Hepatocyte (in vitro differentiated cells): ENCODE measurements around the gene RIC8A. TPM values are rescaled to one million over a fixed set of nuclear protein-coding genes. Genes with fewer than 3 reads are reported as not detected.
"Not testable (repeated sequence)": the region's sequence is repeated elsewhere in the genome, so short reads cannot be mapped to it uniquely, and the experiment has no call there.

Experiments used
- DNase-seq: peaks from one replicate; pipeline ENCODE4 v3.0.0-alpha.2; 2016; ENCODE audit warnings: low spot score
- H2AFZ ChIP-seq: fragments of 200-600 bp; sonication (generic); 2 replicates; pipeline ENCODE4 v1.6.0; 2016; ENCODE audit warnings: antibody characterized with exemption, mild to moderate bottlenecking
- H3K27ac ChIP-seq: fragments of 200-600 bp; sonication (generic); 2 replicates; pipeline ENCODE4 v1.5.1; 2016; ENCODE audit warnings: mild to moderate bottlenecking
- H3K27me3 ChIP-seq: fragments of 200-600 bp; sonication (generic); 2 replicates; pipeline ENCODE4 v1.6.1; 2016
- H3K36me3 ChIP-seq: fragments of 200-600 bp; sonication (generic); replicated peaks from 2 replicates; pipeline ENCODE4 v1.5.1; 2016; ENCODE audit warnings: low read depth; ENCODE audit not compliant: insufficient read depth
- H3K4me1 ChIP-seq: fragments of 200-600 bp; sonication (generic); 2 replicates; pipeline ENCODE4 v1.5.1; 2016; ENCODE audit warnings: mild to moderate bottlenecking, moderate library complexity; ENCODE audit not compliant: insufficient read depth
- H3K4me2 ChIP-seq: fragments of 200-600 bp; sonication (generic); 2 replicates; pipeline ENCODE4 v1.6.0; 2016
- H3K4me3 ChIP-seq: fragments of 200-600 bp; sonication (generic); 2 replicates; pipeline ENCODE4 v1.5.1; 2016; ENCODE audit warnings: mild to moderate bottlenecking
- H3K79me2 ChIP-seq: fragments of 200-600 bp; sonication (generic); 2 replicates; pipeline ENCODE4 v1.6.0; 2017; ENCODE audit warnings: mild to moderate bottlenecking
- H3K9me2 ChIP-seq: fragments of 200-600 bp; sonication (generic); replicated peaks from 2 replicates; pipeline ENCODE4 v1.6.0; 2017; ENCODE audit warnings: mild to moderate bottlenecking; ENCODE audit not compliant: insufficient read depth
- H3K9me3 ChIP-seq: fragments of 200-600 bp; sonication (generic); 2 replicates; pipeline ENCODE4 v1.5.1; 2016; ENCODE audit warnings: low read depth, mild to moderate bottlenecking
- H4K20me1 ChIP-seq: fragments of 200-600 bp; sonication (generic); 2 replicates; pipeline ENCODE4 v1.6.0; 2016; ENCODE audit warnings: mild to moderate bottlenecking; ENCODE audit not compliant: insufficient read depth, poor library complexity, severe bottlenecking
- EZH2phosphoT487 ChIP-seq: fragments of 200-600 bp; sonication (generic); IDR thresholded peaks from one replicate; pipeline ENCODE4 v1.6.1; 2018; ENCODE audit warnings: antibody characterized with exemption, mild to moderate bottlenecking, low read depth, moderate library complexity; ENCODE audit not compliant: unreplicated experiment, severe bottlenecking
- WGBS: methylation state at CpG from one replicate; pipeline ENCODE4 v1.1.6; 2016; ENCODE audit warnings: low lambda C conversion rate; ENCODE audit errors: missing lambda C conversion rate; 5-methylcytosine and 5-hydroxymethylcytosine counted together
- polyA plus RNA-seq: library from polyadenylated mRNA; unstranded; fragments of >200 nt; fragmentation: Nextera tagmentation; extraction: Ambion mirVana; gene quantifications from 2 replicates; pipeline ENCODE4 v1.2.1, GENCODE V29; 2016
- total RNA-seq: library from RNA; depleted of rRNA; stranded (reverse); fragments of >200 nt; gene quantifications from 2 replicates; pipeline ENCODE4 v1.2.3, GENCODE V29; 2014
- TF ChIP-seq, protein P1 (sequence below): fragments of 200-600 bp; sonication (generic); IDR thresholded peaks from 2 replicates; pipeline ENCODE4 v1.5.1; 2016; ENCODE audit warnings: antibody characterized with exemption, mild to moderate bottlenecking; ENCODE audit not compliant: poor library complexity

Gene RIC8A
- total and polyA plus RNA-seq, 2 experiments from 2014 or later: 75.6 to 82.1 TPM

DNA sequence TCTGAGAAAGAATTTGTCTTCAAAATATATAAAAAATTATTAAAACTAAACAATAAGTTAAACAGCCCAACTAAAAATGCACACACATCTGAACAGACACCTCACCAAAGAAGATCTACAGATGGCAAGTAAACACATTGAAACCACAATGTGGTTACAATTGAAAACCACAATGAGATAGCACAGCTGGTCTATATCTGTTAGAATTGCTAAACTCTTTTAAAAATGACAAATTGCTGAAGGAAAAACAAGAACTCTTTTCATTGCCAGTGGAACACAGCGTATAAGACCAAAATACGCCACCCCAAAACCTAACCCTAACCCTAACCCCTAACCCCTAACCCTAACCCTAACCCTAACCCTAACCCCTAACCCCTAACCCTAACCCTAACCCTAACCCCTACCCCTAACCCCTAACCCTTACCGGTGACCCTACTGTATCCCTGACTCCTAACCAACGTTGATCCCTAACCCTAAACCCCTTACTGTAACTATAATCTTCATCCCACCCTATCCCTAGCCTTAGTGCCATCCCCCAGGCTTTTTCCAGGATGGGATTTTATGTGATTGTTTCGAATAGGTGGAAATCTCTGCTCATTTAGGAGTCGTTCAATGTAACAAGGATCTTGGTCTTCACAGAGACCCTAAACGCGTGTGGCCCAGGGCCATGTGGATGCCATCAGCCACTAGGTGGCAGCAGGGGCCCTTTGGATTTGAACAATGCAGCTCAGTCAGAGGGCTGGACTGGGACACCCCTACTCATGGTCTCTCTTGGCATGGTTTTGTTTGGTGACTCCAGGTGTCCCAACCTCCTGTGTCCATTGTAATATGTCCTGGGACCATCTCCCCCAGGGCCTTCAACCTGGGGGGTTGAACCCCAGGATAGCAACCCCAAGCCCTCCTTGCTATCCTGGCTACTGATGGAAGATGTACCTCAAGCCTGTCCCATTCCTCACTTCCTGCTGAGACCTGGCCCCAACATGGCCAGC lies 15.7 kb upstream of the RIC8A start:
- H3K9me2 ChIP-seq, H2AFZ ChIP-seq, H3K36me3 ChIP-seq, H3K27me3 ChIP-seq, DNase-seq, H3K79me2 ChIP-seq, H3K4me3 ChIP-seq, H3K9me3 ChIP-seq, H4K20me1 ChIP-seq, H3K4me1 ChIP-seq, H3K27ac ChIP-seq, H3K4me2 ChIP-seq: not testable (repeated sequence)
- TF ChIP-seq, protein P1, sequence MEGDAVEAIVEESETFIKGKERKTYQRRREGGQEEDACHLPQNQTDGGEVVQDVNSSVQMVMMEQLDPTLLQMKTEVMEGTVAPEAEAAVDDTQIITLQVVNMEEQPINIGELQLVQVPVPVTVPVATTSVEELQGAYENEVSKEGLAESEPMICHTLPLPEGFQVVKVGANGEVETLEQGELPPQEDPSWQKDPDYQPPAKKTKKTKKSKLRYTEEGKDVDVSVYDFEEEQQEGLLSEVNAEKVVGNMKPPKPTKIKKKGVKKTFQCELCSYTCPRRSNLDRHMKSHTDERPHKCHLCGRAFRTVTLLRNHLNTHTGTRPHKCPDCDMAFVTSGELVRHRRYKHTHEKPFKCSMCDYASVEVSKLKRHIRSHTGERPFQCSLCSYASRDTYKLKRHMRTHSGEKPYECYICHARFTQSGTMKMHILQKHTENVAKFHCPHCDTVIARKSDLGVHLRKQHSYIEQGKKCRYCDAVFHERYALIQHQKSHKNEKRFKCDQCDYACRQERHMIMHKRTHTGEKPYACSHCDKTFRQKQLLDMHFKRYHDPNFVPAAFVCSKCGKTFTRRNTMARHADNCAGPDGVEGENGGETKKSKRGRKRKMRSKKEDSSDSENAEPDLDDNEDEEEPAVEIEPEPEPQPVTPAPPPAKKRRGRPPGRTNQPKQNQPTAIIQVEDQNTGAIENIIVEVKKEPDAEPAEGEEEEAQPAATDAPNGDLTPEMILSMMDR: peak; percentile 15
- 96% methylated on average over 4 of the region's 8 CpGs for WGBS

DNA sequence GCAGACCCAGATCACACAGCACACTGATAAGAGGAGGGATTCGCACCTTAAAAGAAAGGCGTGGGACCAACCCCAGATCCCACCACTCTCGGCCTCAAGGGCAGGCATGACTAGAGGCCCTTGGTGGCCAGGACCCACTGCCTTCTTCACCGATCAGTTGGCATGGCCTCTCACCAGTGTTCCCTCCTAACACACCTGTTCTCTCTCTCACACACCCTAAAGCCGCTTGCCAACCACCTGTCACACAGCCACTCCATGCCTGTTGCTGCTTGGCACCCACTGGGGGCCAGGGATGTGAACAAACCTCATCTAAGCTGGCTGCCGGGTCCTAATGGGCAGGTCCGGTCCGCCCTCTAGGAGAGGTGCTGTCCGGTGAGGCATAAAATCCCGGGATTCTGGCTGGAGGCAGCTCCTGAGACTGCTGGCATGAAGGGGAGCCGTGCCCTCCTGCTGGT lies 14.8 kb upstream of the RIC8A start, which contains the start of gene SCGB1C1:
Gene SCGB1C1 (plus strand): TSS at position 405 of the 455 bp plus-strand sequence. CDS start 22 bp downstream, at position 427.
- not testable (repeated sequence) for H3K4me3 ChIP-seq, H3K27me3 ChIP-seq, DNase-seq, H3K36me3 ChIP-seq, H2AFZ ChIP-seq, H3K9me3 ChIP-seq, H4K20me1 ChIP-seq, H3K9me2 ChIP-seq, H3K4me1 ChIP-seq, H3K27ac ChIP-seq, H3K79me2 ChIP-seq, H3K4me2 ChIP-seq
- WGBS: 96% methylated on average over 3 of the region's 11 CpGs

DNA sequence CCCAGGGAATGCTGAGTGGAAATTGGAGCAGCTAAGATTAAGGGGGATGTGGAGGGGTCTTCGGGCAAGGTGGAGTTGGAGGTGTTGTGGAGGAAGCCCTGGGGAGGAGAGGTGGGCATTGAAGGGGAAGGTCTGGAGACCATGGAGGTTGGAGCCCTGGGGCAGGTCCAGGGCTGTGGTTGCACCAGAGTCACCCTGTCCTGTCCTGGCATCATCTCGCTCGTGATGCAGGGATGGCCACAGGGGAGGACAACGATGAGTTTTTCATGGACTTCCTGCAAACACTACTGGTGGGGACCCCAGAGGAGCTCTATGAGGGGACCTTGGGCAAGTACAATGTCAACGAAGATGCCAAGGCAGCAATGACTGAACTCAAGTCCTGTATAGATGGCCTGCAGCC lies 14.0 kb upstream of the RIC8A start:
- not testable (repeated sequence) for H2AFZ ChIP-seq, H3K27me3 ChIP-seq, H3K9me2 ChIP-seq, H4K20me1 ChIP-seq, H3K9me3 ChIP-seq, H3K36me3 ChIP-seq, H3K4me2 ChIP-seq, H3K4me1 ChIP-seq, H3K4me3 ChIP-seq, DNase-seq, H3K27ac ChIP-seq, H3K79me2 ChIP-seq
- WGBS: 78% methylated on average over 5 of the region's 5 CpGs

DNA sequence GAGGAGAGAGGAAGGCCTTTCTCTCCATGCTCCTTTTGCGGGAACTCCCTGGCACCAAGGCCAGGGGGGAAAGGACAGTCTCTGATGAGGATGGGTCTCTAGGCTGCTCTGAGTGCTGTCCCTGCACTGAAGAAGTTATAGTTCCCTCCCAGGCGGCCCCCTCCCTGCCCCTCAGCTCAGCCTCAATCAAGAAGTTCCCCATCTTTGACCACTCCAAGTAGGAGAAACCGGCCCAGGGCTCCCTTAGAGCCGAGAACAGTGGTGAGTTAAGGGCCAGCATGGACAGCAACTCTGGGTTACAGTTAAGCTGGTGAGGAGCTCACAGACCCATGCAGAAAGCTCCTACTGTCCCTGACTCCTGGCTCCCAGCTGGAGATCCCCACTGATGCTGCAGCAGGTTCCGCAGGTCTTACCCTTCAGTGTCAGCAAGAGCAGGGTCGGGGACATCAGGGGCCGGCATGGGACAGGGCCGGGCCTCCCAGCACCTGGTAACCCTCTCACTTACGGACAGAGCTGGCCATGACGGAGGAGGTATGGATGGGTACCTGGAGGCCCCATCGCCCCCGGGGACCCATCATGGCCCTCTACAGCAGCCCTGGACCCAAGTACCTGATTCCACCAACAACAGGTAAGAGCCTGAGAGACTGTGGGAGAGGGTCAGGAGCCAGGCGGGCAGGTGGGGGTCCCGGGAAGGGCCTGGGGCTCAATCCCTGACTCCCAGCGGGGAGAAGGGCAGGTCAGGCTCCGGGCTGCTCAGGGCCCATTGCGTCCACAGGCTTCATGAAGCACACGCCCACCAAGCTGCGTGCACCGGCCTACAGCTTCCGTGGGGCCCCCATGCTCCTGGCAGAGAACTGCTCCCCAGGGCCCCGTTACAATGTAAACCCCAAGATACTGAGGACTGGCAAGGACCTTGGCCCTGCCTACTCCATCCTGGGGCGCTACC lies 10.4 kb upstream of the RIC8A start:
- Histone ChIP-seq H3K27ac (no peak overlapping the region), H3K27me3 (no peaks in the 10 kb centered on the region), H3K9me3 (no peaks in the 10 kb centered on the region), H3K4me2 (no peak overlapping the region), H3K4me3 (no peak overlapping the region), H3K36me3 (no peaks in the 10 kb centered on the region), H3K79me2 (no peaks in the 10 kb centered on the region), H3K4me1 (no peaks in the 10 kb centered on the region), H2AFZ (no peak overlapping the region), H4K20me1 (peaks cover under 1% of the 10 kb centered on the region), H3K9me2 (no peaks in the 10 kb centered on the region)
- WGBS: 88% methylated on average over 23 of the region's 23 CpGs
- TF ChIP-seq, protein P1: no peak
- TF ChIP-seq EZH2phosphoT487: no peak
- no peak for DNase-seq
